COLO668 (cell line): Measurements from ENCODE around the gene ARVCF.

Source experiments
- DNase-seq: peaks from one replicate; lab custom pipeline; 2025; ENCODE audit not compliant: unreplicated experiment; lab: John Stamatoyannopoulos, UW

ARVCF gene, protein sequence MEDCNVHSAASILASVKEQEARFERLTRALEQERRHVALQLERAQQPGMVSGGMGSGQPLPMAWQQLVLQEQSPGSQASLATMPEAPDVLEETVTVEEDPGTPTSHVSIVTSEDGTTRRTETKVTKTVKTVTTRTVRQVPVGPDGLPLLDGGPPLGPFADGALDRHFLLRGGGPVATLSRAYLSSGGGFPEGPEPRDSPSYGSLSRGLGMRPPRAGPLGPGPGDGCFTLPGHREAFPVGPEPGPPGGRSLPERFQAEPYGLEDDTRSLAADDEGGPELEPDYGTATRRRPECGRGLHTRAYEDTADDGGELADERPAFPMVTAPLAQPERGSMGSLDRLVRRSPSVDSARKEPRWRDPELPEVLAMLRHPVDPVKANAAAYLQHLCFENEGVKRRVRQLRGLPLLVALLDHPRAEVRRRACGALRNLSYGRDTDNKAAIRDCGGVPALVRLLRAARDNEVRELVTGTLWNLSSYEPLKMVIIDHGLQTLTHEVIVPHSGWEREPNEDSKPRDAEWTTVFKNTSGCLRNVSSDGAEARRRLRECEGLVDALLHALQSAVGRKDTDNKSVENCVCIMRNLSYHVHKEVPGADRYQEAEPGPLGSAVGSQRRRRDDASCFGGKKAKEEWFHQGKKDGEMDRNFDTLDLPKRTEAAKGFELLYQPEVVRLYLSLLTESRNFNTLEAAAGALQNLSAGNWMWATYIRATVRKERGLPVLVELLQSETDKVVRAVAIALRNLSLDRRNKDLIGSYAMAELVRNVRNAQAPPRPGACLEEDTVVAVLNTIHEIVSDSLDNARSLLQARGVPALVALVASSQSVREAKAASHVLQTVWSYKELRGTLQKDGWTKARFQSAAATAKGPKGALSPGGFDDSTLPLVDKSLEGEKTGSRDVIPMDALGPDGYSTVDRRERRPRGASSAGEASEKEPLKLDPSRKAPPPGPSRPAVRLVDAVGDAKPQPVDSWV

DNA sequence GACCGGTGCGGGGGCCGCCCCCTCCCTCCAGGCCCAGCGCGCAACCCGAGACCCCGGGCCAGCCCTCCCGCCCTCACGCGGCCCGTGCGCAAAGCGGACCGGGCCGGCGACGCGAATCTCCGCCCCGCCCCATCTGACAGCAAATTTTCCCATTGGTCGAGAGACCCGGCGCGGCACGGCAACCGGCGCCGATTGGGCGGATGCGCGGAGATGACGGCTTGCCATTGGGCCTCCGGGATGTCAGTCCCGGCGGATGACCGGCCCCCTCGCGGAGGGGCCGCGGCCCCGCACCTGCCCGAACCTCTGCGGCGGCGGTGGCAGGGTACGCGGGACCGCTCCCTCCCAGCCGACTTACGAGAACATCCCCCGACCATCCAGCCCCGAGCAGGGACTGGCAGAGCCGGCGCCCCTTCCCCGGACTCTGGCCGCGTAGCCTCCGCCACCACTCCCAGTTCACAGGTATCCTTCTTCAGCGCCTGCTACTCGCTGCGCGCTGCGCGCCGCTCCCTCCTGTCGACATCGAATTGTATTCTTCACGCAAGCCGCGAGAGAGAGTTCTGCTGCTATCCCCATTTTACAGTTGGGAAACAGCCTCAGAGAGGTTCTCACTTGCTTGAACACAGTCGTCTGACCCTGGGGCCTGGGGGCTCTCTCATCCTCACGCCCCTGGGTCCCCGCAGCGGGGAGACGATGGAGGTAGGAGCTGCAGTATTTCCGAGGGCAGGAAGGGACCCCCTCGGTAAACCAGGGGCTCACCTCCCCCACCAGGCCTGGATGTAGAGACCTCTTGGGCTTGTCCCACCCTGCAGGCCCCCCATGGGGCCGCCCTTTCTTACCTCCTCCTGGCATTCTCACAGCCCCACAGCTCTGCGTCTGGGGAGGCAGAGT, at the start of gene ARVCF:
ARVCF (minus strand) TSS at position 90 of the 888 bp plus-strand sequence. CDS start 26,029 bp downstream, outside the sequence.
- DNase-seq, result peak; percentile 94

DNA sequence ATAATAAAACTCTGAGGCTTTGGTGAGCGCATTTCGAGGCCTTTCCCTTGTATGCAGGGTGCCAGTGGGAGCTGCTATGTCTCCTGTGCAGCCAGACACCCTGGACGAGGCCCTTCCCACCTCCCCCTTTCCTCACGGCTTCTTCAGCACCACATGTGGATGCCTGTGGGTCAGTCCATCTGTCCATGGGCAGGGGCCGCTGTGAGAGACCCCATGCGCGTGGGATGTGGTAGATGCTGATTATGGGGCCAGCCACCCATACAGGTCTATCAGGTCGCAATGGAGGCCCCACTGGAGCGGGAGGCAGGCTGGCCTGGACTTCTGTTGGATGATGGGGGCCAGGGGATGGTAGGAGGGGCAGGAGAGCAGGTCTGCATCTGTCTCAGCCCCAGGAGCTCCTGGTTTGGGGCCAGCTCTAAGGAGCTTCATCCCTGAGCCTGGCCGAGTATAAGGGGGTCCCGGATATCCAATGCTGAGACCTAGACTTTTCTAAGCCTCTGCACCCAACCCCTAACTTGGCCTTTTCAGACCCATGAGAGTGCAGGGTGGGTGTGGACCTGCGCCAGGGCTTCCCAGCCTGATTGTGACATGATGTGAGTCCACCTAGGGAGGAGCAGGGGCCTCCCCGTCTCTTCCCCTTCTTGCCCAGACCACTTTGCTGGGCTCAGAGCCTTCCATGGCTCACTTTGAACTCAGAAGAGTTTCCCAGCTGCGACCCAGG, 49.4 kb upstream of the ARVCF start:
- no peak for DNase-seq

DNA sequence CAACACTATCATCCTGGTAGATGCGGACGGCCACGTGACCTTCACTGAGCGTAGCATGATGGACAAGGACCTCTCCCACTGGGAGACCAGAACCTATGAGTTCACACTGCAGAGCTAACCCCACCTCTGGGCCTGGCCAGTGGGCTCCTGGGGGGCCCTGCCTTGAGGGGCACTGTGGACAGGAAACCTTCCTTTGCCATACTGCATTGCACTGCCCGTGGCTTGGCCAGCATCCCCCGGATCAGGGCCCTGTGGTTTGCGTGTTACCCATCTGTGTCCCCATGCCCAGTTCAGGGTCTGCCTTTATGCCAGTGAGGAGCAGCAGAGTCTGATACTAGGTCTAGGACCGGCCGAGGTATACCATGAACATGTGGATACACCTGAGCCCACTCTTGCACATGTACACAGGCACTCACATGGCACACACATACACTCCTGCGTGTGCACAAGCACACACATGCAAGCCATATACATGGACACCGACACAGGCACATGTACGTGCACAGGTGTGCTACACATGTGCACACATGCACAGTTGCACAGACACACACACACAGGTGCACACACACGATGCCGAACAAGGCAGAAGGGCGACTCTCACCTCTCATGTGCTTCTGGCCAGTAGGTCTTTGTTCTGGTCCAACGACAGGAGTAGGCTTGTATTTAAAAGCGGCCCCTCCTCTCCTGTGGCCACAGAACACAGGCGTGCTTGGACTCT, 48.1 kb upstream of the ARVCF start:
- no peak for DNase-seq

DNA sequence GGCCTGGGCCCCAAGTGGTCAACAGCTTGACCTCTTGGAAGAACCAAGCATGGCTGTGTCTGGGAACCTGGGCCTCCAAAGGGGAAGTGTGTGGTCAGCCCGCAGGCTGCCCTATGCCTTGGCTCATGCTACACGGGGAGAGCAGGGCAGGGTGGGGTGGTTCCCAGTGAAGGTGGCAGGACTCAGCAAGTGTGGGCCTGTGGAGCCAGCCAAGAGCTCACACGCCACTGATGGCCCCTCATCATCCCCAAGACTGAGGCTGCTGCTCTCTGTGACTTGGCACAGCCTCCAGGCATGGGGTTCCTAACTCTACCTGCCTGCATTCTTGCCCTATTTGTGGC, 47.5 kb upstream of the ARVCF start:
- no peak for DNase-seq

DNA sequence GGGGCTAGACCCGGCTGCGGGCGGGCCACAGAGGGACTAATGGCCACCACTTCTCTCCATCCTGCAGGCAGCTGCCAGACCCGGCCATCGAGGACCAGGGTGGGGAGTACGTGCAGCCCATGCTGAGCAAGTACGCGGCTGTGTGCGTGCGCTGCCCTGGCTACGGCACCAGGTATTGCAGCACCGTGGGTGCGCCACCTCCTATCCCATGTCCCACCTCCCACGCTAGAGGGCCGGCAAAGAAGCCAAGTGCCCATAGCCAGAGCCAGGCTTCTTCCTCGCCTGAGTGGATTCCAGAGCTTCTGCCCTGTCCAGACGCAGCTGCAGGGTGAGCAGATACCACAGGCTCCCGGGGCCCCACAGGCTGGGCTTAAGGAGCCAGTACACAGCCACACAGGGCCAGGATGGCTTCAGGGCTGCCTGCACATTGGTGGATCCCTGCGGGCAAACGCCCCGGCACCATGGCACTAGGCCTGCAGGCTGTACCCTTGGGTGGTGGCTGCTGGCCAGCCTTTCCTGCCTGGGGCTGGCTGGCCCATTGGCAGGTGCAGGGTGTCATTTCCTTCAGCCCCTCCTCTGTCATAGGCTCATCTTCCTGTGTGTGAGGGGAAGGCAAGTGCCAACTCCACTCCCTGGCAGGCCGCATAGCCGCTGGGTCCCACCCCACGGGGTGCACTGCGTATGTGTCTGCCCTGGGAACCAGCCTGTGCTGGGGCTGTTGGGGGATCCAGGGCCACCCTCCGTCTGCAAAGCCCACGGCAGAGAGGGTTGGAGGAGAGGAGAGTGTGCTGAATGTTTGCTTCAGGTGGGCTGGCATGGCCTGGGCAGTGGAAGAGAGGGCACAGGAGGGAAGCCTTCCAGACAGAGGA, 46.9 kb upstream of the ARVCF start:
- no peak for DNase-seq

DNA sequence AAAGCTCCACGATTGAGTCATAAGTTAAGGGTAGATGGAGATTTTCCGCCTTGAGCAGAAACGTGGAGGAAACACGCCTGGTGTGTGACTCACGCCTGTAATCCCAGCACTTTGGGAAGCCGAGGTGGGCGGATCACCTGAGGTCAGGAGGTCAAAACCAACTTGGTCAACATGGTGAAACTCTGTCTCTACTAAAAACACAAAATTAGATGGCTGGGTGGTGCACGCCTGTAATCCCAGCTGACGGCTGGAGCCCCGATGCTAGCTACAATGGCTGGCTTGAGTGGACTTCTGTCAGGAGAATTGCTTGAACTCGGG, 46.1 kb upstream of the ARVCF start:
- DNase-seq, result no peak

DNA sequence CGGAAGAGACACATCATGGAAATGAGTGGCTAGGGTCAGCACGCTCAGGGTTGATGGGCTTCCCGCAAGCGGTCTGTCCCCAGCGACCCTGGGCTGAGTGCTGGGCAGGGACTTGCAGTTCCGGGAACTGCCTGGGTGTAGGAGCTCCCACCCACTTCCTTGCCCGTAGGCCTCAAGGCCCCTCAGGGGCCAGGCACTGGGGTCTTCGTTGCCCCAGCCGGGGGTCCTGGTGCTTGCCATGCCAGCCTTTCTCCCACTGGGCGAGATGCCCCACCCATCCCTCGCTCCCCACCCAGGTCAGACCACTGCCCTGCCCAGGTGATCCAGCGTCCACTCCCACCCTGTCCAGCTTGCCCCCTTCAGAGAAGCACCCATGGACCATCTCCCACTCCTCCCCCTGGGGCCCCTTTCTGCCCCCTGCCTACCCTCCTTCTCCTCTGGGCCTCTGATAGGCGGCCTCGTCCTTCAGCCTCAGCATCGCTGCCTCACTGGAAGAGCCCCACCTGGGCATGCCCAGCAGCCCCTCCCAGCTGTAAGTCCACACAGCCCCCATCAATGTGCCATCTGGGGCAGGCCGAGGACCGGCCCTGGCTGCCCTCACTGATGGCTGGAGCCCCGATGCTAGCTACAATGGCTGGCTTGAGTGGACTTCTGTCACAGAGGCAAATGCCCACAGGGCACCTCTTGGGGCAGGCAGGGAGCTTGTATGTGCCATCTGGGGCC, 45.6 kb upstream of the ARVCF start:
- no peak for DNase-seq

DNA sequence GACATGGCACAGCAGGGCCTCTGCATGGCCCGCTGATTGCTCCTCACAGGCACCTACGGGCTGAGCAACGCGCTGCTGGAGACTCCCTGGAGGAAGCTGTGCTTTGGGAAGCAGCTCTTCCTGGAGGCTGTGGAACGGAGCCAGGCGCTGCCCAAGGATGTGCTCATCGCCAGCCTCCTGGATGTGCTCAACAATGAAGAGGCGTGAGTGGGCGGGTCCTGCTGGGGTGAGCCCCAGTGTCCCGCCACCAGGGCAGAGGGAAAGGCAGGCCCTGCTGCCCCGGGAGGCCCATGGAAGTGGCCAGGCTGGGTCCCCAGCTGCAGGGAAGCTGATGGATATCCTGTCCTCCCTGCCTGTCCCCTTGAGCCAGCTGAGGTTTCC, 44.8 kb upstream of the ARVCF start:
- DNase-seq, result no peak

DNA sequence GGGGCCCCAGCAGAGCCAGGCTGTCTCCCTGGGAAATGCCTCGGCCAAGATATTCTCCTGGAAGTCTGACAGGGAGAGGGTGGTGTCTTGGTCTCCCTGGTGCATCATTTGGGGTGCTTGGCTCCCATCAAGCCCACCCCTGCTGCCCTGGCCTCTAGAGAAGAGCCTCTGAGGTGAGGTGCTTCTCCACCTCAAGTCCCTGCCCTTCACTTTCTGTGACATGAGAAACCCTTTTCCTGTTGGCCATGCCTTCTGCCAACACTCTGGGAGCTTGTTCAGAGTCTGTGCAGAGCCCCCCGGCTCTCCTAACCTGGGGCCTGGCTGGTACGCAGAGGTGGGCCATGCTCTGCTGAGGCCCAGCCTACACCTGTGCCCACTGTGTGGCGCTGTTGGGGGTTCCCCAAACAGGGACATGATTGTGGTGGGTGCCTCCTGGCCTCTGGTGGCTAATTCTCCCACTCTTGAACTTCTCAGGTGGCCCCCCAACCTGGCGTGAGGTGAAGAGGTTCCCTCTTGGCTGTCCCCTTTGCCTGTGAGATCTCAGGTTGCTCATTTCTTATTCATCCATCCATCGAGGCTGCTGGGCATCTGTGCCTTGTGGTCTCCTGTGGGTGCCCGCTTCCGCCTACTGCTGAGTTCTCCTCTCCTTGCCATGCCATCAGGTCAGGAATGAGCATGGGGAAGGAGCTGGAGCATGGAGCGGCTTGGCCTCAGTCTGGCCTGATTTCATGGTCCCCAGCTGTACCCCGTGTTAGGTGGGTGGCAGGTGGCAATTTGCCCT, 44.3 kb upstream of the ARVCF start:
- DNase-seq, result no peak

DNA sequence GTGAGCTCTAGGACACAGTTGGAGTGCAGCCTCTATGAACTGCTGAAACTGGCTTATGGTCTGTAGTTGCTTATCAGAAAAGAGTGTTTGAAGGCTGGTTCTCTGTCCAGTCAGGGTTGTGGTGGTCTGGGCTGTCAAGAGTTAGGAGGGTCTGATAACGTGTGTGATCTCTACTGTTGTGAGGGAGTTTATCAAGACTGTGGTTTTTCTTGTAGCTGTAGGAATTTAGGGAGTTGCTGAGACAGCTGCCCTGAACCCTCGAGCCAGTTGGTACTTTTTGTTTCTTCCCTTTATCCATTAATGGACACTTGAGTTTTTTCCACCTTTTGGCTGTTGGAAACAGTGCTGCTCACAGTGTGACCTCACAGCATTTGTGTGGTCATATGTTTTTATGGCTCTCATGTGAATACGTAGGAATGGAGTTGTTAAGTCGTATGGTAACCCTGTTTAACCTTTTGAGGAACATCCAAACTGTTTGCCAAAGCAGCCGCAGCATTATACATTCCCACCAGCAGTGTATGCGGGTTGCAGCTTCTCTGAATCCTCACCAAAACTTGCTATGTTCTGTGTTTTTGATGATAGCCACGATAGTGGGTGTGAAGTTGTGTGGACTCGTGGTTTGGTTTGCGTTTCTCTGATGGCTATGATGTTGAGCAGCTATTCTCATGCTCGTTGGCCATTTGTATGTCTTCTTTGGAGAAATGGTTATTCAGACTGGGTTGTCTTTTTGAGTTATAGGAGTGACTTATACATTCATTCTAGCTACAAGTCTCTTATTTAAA, 42.6 kb upstream of the ARVCF start:
- no peak for DNase-seq

DNA sequence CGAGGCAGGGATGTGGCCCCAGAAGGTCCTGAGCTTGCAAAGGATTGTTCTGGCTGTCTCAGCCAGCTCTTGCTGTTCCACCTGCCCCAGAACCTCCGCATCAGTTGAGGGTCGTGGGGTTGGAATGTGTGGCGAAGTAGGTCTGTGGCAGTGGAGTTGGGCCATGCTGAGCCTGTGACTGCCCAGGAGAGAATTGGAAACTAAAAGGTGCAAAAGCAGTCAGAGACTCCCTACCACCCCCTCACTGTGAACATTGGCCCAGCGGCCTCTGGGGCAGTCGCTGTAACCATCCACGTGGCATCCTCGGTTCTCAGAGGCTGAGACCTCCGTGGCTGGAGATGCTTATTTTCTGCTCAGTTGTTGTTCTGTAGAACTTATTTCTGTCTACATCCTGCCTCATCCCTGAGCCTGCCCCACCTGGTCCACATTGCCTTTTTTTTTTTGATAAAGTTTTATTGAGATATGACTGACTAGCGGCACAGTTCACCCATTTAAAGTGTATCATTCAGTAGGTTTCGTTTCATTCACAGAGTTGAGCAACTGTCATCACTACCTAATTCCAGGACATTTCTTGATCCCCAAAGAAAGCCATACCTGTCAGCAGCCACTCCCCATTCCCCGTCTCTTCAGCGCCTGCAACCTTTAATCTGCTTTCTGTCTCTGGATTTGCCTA, 41.1 kb upstream of the ARVCF start:
- no peak for DNase-seq

DNA sequence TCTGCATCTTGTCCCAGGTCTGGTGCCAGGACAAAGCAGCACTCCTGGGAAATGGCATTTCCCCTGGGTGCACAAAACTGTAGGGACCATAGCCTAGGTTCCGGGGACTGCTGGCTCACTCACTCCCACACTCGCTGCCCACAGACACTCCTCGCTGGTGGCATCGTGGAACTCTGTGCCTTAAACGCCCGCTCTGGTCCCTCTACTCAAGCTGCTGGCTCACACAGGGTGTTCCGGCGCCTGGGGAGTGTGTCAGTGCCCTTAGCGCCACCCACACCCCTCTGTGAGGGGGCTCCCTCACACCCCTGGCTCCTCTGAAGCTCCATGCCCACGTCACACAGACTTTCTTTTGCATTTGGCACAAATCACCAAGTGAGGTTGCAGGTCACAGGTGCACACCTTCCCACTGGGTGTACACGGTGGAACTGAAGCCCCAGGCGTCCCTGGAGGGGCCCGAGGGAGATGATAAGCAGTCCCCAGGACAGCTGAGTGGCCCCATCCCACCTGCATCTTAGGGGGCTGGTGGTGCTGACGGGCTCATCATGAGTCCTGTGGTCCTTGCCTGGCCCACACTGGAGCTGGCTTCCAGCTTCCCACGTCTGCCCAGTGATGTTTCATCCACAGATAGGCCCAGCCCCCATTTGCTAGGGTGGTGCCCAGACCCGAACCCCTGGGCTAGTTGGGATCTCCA, 40.2 kb upstream of the ARVCF start:
- DNase-seq, result no peak

DNA sequence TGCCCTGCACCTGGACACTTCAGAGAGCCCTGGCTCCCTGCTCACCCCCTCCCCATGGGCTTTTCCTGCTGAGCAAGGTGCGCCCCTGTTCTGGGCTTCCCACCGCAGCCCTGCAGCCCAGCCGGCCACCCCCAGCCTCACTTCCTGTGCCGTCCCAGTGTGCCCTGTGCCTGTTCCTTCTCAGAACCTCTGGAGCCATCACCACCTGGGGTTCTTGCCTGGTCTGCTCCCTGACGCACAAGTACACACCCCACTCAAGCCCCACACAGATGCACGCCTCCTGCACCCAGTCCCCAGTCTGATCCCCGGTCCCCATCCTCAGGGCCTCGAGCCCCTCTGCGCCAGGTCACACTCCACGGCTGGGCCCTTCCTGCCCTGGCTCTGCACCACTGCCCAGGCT, 39.5 kb upstream of the ARVCF start:
- DNase-seq, result no peak

DNA sequence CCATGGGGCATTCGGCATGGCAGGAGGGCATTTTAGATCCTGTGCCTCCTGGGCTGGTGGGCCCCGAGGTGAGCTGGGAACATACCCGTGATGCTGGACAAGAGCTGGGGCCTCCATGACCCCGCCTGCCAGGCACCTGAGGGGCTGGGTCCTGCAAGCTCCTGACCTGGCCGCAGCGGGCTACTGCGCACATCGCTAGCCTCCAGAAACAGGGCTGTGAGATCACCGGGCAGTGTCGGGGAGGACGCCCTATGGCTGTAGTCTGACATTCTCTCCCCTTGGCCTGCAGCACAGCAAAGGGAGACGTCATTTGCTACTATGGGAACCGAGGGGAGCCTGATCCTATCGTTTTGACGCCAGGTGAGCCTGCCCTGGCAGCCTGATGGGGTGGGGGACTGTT, 39.0 kb upstream of the ARVCF start:
- DNase-seq, result no peak

DNA sequence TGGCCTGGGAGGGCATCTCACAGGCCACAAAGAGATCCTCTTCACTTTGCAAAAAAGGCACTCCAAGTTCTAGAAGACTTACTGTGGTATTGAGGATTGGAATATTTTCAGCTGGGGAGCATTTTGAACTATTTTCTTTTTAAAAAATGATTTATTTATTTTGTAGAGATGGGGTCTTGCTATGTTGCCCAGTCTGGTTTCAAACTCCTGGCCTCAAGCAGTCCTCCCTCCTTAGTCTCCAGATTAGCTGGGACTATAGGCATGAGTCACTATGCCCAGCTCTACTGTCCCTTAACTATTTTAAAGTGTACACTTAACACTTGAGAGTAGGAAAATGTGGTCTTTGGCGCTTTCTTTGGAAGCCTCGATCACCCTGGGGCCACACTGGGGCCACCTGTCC, 38.5 kb upstream of the ARVCF start:
- no peak for DNase-seq

DNA sequence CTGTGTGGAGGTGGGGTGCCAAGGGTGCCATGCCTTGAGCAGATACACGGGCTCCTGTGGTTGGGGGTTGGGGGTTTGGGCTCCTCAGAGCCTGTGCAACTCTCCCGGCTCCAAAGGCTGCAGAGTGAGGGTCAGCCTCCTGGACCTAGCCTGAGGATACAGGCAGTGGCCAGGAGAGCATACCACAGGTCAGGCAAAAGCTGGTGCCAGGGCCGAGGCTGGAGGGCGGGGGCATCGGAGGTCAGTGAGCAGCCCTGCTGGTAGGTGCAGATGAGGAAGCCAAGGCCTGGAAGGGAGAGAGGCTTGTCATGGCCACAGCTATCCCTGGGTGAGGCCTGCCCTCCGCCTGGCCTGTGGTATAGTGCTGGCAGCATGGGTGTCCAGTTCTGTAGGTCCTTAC, 37.9 kb upstream of the ARVCF start:
- no peak for DNase-seq
